Natural killer cell (primary cell): ENCODE data around the gene DPEP2. TPM values are rescaled to one million over a fixed set of nuclear protein-coding genes. Genes with fewer than 3 reads are reported as not detected.
A peak's percentile ranks its signal among the peaks of the same experiment; 100 is the strongest.

Experiments used
- ATAC-seq, 3 donors: fragments of 150-1000 bp in 2 of 3; fragments of 200-7000 bp in 1 of 3; cut with Tn5 transposase; 1 replicate in 1 of 3; 2 replicates in 2 of 3; pipeline ENCODE4 v1.10.0; 2021; ENCODE audit warnings: mild to moderate bottlenecking in 2 of 3, moderate library complexity in 2 of 3
- DNase-seq, 2 donors: peaks; one replicate each; pipeline versions ENCODE4 v3.0.0 to v3.0.0-alpha.2; 2013 to 2021; ENCODE audit warnings: mixed read lengths in 1 of 2
- H3K27ac ChIP-seq: one replicate; pipeline ENCODE4 v1.5.1; 2013; ENCODE audit warnings: mild to moderate bottlenecking, low read length
- H3K27me3 ChIP-seq: one replicate; pipeline ENCODE4 v1.6.1; 2013; ENCODE audit warnings: low read length; ENCODE audit not compliant: control insufficient read depth, insufficient read depth
- H3K36me3 ChIP-seq: one replicate; pipeline ENCODE4 v1.6.1; 2013; ENCODE audit warnings: low read length; ENCODE audit not compliant: control insufficient read depth, insufficient read depth
- H3K4me1 ChIP-seq: one replicate; pipeline ENCODE4 v1.6.1; 2013; ENCODE audit warnings: low read length; ENCODE audit not compliant: control insufficient read depth, insufficient read depth
- H3K4me3 ChIP-seq: one replicate; pipeline ENCODE4 v1.5.1; 2013; ENCODE audit warnings: low read length
- H3K9me3 ChIP-seq: one replicate; pipeline ENCODE4 v1.6.1; 2013; ENCODE audit warnings: low read length; ENCODE audit not compliant: control insufficient read depth, insufficient read depth
- H3K27ac Mint-ChIP-seq, 2 donors: one replicate each; pipeline ENCODE4 v1.8.0; 2022; ENCODE audit warnings: mild to moderate bottlenecking in 2 of 2, mixed read lengths in 2 of 2, moderate library complexity in 1 of 2
- H3K27me3 Mint-ChIP-seq, 2 donors: one replicate each; pipeline ENCODE4 v1.8.0; 2022; ENCODE audit warnings: low read depth in 2 of 2, mixed read lengths in 2 of 2
- H3K36me3 Mint-ChIP-seq: one replicate; pipeline ENCODE4 v1.8.0; 2022; ENCODE audit warnings: mixed read lengths
- H3K4me1 Mint-ChIP-seq, 2 donors: one replicate each; pipeline ENCODE4 v1.8.0; 2022; ENCODE audit warnings: mixed read lengths in 2 of 2
- H3K4me3 Mint-ChIP-seq: one replicate; pipeline ENCODE4 v1.8.0; 2022; ENCODE audit warnings: mild to moderate bottlenecking, moderate library complexity, mixed read lengths
- H3K9me3 Mint-ChIP-seq, 2 donors: one replicate each; pipeline ENCODE4 v1.8.0; 2022; ENCODE audit warnings: mixed read lengths in 2 of 2
- WGBS: methylation state at CpG from one replicate; pipeline ENCODE4 v1.1.7; 2013; ENCODE audit warnings: missing lambda C conversion rate; ENCODE audit not compliant: insufficient coverage; 5-methylcytosine and 5-hydroxymethylcytosine counted together
- intact Hi-C: fragments of 100-400 bp; cut with micrococcal nuclease; formaldehyde crosslinking; loops from one replicate; pipeline ENCODE4 v1.14.2; 2022
- total RNA-seq, 4 donors: library from RNA; stranded (reverse); fragments of 120-200 nt in 1 of 4; gene quantifications; one replicate each; pipeline versions ENCODE4 v1.2.3 to v1.2.4, GENCODE V29; 2013 to 2022
- TF ChIP-seq, protein P1 (sequence below): fragments of 200-600 bp; IDR thresholded peaks from one replicate; pipeline ENCODE4 v1.8.0; 2022; ENCODE audit warnings: antibody characterized with exemption

DPEP2 gene
- total RNA-seq, 3 donors from 2014 or later (not counting 1 experiment from before 2014, with no cell fraction given), result 47.2 to 64.1 (median 61.8) TPM

DNA sequence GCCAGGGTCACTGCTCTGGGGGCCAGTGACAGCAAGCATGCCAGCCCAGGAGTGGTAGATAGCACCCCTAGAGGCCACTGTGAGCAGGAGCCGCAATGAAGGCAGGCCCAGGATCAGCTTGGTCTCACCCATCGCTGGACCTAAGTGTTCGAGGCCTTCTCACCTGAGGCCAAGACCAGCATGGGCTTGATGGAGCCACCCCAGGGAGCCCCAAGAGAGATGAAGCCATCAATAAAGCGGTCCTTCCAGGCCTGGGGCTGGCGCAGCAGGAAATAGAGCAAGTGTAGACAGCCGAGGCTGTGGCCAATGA is 57.1 kb downstream of the DPEP2 start:
- H3K27me3 Mint-ChIP-seq, result no peaks in the 10 kb centered on the region
- peak in 2 of 3 donors; percentile 78 to 83 for ATAC-seq
- Histone ChIP-seq H3K36me3 (peaks cover 17% of the 10 kb centered on the region), H3K27ac (no peak overlapping the region), H3K27me3 (no peaks in the 10 kb centered on the region), H3K4me1 (peaks cover 37% of the 10 kb centered on the region), H3K4me3 (no peak overlapping the region), H3K9me3 (no peaks in the 10 kb centered on the region)
- peaks cover 21 to 28% of the 10 kb centered on the region in 2 donors for H3K4me1 Mint-ChIP-seq
- no peak overlapping the region for H3K4me3 Mint-ChIP-seq
- H3K36me3 Mint-ChIP-seq, result no peaks in the 10 kb centered on the region
- TF ChIP-seq, protein P1, sequence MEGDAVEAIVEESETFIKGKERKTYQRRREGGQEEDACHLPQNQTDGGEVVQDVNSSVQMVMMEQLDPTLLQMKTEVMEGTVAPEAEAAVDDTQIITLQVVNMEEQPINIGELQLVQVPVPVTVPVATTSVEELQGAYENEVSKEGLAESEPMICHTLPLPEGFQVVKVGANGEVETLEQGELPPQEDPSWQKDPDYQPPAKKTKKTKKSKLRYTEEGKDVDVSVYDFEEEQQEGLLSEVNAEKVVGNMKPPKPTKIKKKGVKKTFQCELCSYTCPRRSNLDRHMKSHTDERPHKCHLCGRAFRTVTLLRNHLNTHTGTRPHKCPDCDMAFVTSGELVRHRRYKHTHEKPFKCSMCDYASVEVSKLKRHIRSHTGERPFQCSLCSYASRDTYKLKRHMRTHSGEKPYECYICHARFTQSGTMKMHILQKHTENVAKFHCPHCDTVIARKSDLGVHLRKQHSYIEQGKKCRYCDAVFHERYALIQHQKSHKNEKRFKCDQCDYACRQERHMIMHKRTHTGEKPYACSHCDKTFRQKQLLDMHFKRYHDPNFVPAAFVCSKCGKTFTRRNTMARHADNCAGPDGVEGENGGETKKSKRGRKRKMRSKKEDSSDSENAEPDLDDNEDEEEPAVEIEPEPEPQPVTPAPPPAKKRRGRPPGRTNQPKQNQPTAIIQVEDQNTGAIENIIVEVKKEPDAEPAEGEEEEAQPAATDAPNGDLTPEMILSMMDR, result peak; percentile 60
- intact Hi-C loops, result no loop called here
- WGBS, result 88% methylated on average over 6 of the region's 6 CpGs
- no peaks in the 10 kb centered on the region for H3K9me3 Mint-ChIP-seq
- DNase-seq, result peak in 1 of 2 donors; percentile 60
- H3K27ac Mint-ChIP-seq, result peak overlapping the region in 1 of 2 donors; percentile 45

DNA sequence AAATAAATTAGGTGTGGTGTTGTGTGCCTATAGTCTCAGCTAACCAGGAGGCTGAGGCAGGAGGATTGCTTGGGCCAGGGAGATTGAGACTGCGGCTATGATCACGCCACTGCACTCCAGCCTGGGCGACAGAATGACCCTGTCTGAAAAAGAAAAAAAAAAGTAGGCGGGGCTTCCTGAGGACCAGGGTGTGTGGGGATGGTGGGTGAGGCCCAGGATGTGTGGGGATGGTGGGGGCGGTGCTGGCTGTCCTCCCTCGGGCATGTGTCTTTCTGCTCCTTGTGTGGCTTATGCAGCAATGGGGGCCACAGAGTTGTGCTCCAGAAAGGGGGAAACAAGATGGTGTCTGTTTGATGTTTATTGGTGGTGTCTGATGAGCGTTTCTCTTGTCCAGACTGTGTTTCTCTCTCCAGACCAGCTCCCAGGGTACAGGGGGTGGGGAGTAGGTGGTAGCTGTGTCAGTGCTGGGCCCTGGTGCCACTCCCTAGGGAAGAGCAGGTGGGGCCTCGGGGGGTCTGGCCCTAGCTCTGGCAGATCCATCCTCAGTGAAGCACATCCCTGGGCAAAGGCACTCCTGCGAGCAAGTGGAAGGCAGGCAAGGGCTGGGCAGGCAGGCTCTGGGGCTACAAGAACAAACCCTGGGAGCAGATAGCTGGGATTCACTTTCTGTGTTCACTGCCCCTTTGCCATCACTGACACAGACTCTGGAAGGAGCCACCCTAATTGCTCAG is 57.6 kb downstream of the DPEP2 start:
- H3K9me3 ChIP-seq, result no peaks in the 10 kb centered on the region
- peaks cover 42% of the 10 kb centered on the region for H3K4me1 ChIP-seq
- no peak for ATAC-seq
- H3K36me3 Mint-ChIP-seq, result no peaks in the 10 kb centered on the region
- H3K27ac Mint-ChIP-seq, result peak overlapping the region; percentile 29 to 45
- no peak overlapping the region for H3K27ac ChIP-seq
- no peaks in the 10 kb centered on the region for H3K27me3 Mint-ChIP-seq
- intact Hi-C loops, result no loop called here
- no peak overlapping the region for H3K4me3 ChIP-seq
- H3K36me3 ChIP-seq, result peaks cover 17% of the 10 kb centered on the region
- H3K4me3 Mint-ChIP-seq, result no peak overlapping the region
- TF ChIP-seq, protein P1, result no peak
- H3K4me1 Mint-ChIP-seq, result peaks cover 26 to 33% of the 10 kb centered on the region in 2 donors
- DNase-seq, result no peak
- H3K27me3 ChIP-seq, result no peaks in the 10 kb centered on the region
- 78% methylated on average over 9 of the region's 9 CpGs for WGBS
- no peaks in the 10 kb centered on the region for H3K9me3 Mint-ChIP-seq

DNA sequence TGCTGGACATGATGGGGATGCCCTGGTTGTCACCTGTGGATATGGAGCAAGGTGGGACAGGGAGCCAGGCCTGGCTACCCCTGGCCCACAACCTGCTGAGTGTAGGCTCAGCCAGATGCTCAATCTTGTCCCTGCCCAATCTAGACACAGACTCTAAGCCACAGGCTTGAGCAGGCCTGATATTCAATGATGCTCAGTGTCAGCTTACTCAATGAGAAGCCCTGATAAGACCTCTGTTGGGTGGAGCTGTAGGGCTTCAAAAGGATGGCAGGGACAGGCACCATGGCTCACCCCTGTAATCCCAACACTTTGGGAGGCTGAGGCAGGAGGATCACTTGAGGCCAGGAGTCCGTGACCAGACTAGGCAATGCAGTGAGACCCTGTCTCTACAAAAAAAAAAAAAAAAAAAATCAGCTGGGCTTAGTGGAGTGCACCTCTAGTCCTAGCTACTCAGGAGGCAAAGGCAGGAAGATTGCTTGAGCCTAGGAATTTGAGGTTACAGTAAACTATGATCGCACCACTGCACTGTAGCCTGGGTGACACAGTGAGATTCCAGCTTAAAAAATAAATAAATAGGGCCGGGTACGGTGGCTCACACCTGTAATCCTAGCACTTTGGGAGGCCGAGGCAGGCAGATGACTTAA is 58.7 kb downstream of the DPEP2 start:
- TF ChIP-seq, protein P1, result no peak
- Mint-ChIP-seq H3K4me3 (no peak overlapping the region), H3K4me1 (peaks cover 30 to 38% of the 10 kb centered on the region in 2 donors), H3K36me3 (no peaks in the 10 kb centered on the region), H3K27me3 (no peaks in the 10 kb centered on the region), H3K9me3 (no peaks in the 10 kb centered on the region), H3K27ac (peak overlapping the region; percentile 56 to 84)
- Histone ChIP-seq H3K27ac (no peak overlapping the region), H3K9me3 (no peaks in the 10 kb centered on the region), H3K4me3 (no peak overlapping the region), H3K27me3 (no peaks in the 10 kb centered on the region), H3K36me3 (peaks cover 11% of the 10 kb centered on the region), H3K4me1 (peaks cover 43% of the 10 kb centered on the region)
- ATAC-seq, result no peak
- 99% methylated on average over 5 of the region's 5 CpGs for WGBS
- intact Hi-C loops, result no loop called here
- no peak for DNase-seq
